Keratinocyte (primary cell): Measurements from ENCODE around the gene ITPR1. TPM values are rescaled to one million over a fixed set of nuclear protein-coding genes. Genes with fewer than 3 reads are reported as not detected.

ENCODE experiments used
- DNase-seq: peaks from one replicate; pipeline ENCODE4 v3.0.0-alpha.2; 2011; ENCODE audit warnings: low read depth, missing footprints, low spot score
- FAIRE-seq: peaks from 2 replicates; lab custom pipeline; 2011; peaks lifted over from hg19 to GRCh38; lab: Jason Lieb, UNC
- H2AFZ ChIP-seq: 2 replicates; pipeline ENCODE4 v1.6.0; 2012; ENCODE audit warnings: low read length, control low read depth, inconsistent platforms; ENCODE audit not compliant: control insufficient read depth
- H3K27ac ChIP-seq: 2 replicates; pipeline ENCODE4 v1.5.1; 2011; ENCODE audit warnings: low read length; ENCODE audit not compliant: control insufficient read depth, insufficient read depth
- H3K27me3 ChIP-seq: 3 replicates; pipeline ENCODE4 v1.6.0; 2011; ENCODE audit warnings: low read length; ENCODE audit not compliant: control insufficient read depth, insufficient read depth; ENCODE audit errors: extremely low read depth
- H3K36me3 ChIP-seq, 2 experiments: 2 replicates in 1 of 2; 3 replicates in 1 of 2; pipeline ENCODE4 v1.5.1; 2011; ENCODE audit warnings: low read length in 2 of 2, mild to moderate bottlenecking in 1 of 2; ENCODE audit not compliant: control insufficient read depth in 2 of 2, insufficient read depth in 2 of 2; ENCODE audit errors: extremely low read depth in 1 of 2
- H3K4me1 ChIP-seq: 3 replicates; pipeline ENCODE4 v1.5.1; 2011; ENCODE audit warnings: low read length; ENCODE audit not compliant: control insufficient read depth, insufficient read depth; ENCODE audit errors: extremely low read depth
- H3K4me2 ChIP-seq: 3 replicates; pipeline ENCODE4 v1.6.0; 2011; ENCODE audit warnings: low read depth, low read length; ENCODE audit not compliant: control insufficient read depth, insufficient read depth; ENCODE audit errors: extremely low read depth
- H3K4me3 ChIP-seq, 3 experiments: fragments of 200-600 bp in 1 of 3; sonication (generic) in 1 of 3; 2 replicates in 2 of 3; 3 replicates in 1 of 3; pipeline ENCODE4 v1.5.1; 2011 to 2016; ENCODE audit warnings: low read length in 3 of 3, mild to moderate bottlenecking in 3 of 3, control low read depth in 2 of 3, inconsistent platforms in 1 of 3, low read depth in 1 of 3, mixed read lengths in 1 of 3, mixed run types in 1 of 3, moderate library complexity in 1 of 3; ENCODE audit not compliant: control insufficient read depth in 2 of 3, insufficient read depth in 2 of 3; ENCODE audit errors: extremely low read depth in 1 of 3
- H3K79me2 ChIP-seq: 2 replicates; pipeline ENCODE4 v1.6.0; 2012; ENCODE audit warnings: low read length; ENCODE audit not compliant: control insufficient read depth, insufficient read depth
- H3K9ac ChIP-seq: 3 replicates; pipeline ENCODE4 v1.6.0; 2011; ENCODE audit warnings: low read length; ENCODE audit not compliant: control insufficient read depth, insufficient read depth; ENCODE audit errors: extremely low read depth
- H3K9me1 ChIP-seq: 3 replicates; pipeline ENCODE4 v1.6.0; 2011; ENCODE audit warnings: low read length; ENCODE audit not compliant: control insufficient read depth, insufficient read depth; ENCODE audit errors: extremely low read depth
- H3K9me3 ChIP-seq: 2 replicates; pipeline ENCODE4 v1.5.1; 2012; ENCODE audit warnings: low read depth, low read length; ENCODE audit not compliant: control insufficient read depth
- H4K20me1 ChIP-seq: 3 replicates; pipeline ENCODE4 v1.6.0; 2011; ENCODE audit warnings: low read length; ENCODE audit not compliant: control insufficient read depth, insufficient read depth; ENCODE audit errors: extremely low read depth
- EZH2 ChIP-seq: IDR thresholded peaks from one replicate; pipeline ENCODE4 v1.6.1; 2012; ENCODE audit warnings: inconsistent platforms, mild to moderate bottlenecking, low read length, moderate library complexity
- dilution Hi-C: fragments of 300-500 bp; cut with MboI; formaldehyde crosslinking; loops from one replicate; pipeline ENCODE4 v1.7.0; 2020; ENCODE audit warnings: low sequenced_read_pairs; ENCODE audit not compliant: extremely low pct_ligation_motif_present
- polyA plus RNA-seq, 5 experiments: library from polyadenylated mRNA; depleted of rRNA in 3 of 5; stranded (reverse) in 3 of 5; stranded (forward) in 1 of 5; unstranded in 1 of 5; fragments of >200 nt; gene quantifications; 1 replicate in 1 of 5; 2 replicates in 3 of 5; 3 replicates in 1 of 5; pipeline versions ENCODE4 v1.2.1 to v1.2.3, GENCODE V29; 2011 to 2012; ENCODE audit warnings: missing spikeins in 2 of 5, low read depth in 1 of 5, low replicate concordance in 1 of 5
- TF ChIP-seq, protein P1 (sequence below), 3 experiments: IDR thresholded peaks in 1 of 3; conservative IDR thresholded peaks in 1 of 3; optimal IDR thresholded peaks in 1 of 3; 2 replicates in 2 of 3; 3 replicates in 1 of 3; pipeline versions ENCODE3 to v1.5.1; 2011; ENCODE audit warnings: low read length in 3 of 3, mild to moderate bottlenecking in 3 of 3, moderate library complexity in 2 of 3, control low read depth in 1 of 3, inconsistent platforms in 1 of 3; ENCODE audit not compliant: insufficient read depth in 2 of 3; ENCODE audit errors: extremely low read depth in 1 of 3

ITPR1 gene
- polyA plus RNA-seq, 1 donor (not counting 4 experiments of a cell fraction or from before 2014, with no cell fraction given), result 3.5 TPM

DNA sequence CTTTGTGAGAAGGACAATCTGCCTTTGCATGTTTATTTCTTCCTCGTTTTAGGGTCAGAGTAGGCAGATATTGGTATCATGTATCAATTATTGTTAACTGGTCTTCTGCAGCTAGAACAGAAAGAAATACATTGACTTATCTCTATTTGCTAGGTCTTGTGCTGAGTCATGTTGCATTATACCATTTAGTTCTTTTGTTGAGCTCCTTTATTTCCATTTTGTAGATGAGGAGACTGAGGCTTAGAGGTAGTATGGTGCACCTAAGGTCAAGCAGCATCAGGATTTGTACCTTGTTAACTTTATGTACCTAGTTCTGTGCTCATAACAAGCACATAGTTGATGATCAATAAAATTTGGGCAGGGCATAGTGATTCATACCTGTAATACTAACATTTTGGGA lies 182.6 kb downstream of the ITPR1 start:
- Histone ChIP-seq H3K4me3 (no peak overlapping the region), H4K20me1 (no peaks in the 10 kb centered on the region), H3K79me2 (no peaks in the 10 kb centered on the region), H3K9me1 (no peaks in the 10 kb centered on the region), H2AFZ (no peak overlapping the region), H3K4me2 (no peak overlapping the region), H3K36me3 (no peaks in the 10 kb centered on the region), H3K9me3 (no peaks in the 10 kb centered on the region), H3K27ac (no peak overlapping the region), H3K4me1 (no peaks in the 10 kb centered on the region), H3K9ac (no peak overlapping the region), H3K27me3 (no peaks in the 10 kb centered on the region)
- DNase-seq, result no peak
- dilution Hi-C loops, result no loop called here
- FAIRE-seq, result no peak
- no peak for TF ChIP-seq EZH2
- TF ChIP-seq, protein P1, sequence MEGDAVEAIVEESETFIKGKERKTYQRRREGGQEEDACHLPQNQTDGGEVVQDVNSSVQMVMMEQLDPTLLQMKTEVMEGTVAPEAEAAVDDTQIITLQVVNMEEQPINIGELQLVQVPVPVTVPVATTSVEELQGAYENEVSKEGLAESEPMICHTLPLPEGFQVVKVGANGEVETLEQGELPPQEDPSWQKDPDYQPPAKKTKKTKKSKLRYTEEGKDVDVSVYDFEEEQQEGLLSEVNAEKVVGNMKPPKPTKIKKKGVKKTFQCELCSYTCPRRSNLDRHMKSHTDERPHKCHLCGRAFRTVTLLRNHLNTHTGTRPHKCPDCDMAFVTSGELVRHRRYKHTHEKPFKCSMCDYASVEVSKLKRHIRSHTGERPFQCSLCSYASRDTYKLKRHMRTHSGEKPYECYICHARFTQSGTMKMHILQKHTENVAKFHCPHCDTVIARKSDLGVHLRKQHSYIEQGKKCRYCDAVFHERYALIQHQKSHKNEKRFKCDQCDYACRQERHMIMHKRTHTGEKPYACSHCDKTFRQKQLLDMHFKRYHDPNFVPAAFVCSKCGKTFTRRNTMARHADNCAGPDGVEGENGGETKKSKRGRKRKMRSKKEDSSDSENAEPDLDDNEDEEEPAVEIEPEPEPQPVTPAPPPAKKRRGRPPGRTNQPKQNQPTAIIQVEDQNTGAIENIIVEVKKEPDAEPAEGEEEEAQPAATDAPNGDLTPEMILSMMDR (optimal IDR thresholded peaks at IDR 0.05 in 1 of 3, IDR thresholded peaks at IDR 0.05 in 1 of 3, conservative IDR thresholded peaks at IDR 0.05 in 1 of 3; ENCODE audit: extremely low read depth in 1 of 3, insufficient read depth in 2 of 3, low read length in 3 of 3), result no peak

DNA sequence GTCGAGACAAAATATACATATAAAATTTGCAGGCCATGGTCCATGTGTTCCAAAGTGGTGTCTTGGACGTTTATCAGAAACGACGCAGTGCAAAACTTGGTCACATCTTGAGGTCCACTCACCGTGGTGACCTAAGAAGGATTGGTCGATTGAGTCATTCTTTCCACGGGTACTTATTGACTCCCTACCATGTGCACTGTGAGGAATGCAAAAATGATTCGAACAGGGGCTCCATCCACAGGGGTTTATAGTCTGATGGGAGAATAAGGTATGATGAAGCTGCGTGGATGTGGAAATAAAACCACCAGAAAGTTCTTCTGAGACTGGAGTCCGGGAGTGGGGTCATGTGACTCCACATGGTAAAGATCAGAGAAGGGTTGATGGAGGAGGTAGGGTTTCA lies 185.2 kb downstream of the ITPR1 start:
- FAIRE-seq, result no peak

More for the DNA sequence above, 185.2 kb downstream of the ITPR1 start:
- H4K20me1 ChIP-seq, result no peaks in the 10 kb centered on the region
- H3K9me3 ChIP-seq, result no peaks in the 10 kb centered on the region
- no peak overlapping the region for H2AFZ ChIP-seq
- TF ChIP-seq, protein P1 (optimal IDR thresholded peaks at IDR 0.05 in 1 of 3, IDR thresholded peaks at IDR 0.05 in 1 of 3, conservative IDR thresholded peaks at IDR 0.05 in 1 of 3; ENCODE audit: extremely low read depth in 1 of 3, insufficient read depth in 2 of 3, low read length in 3 of 3), result no peak
- no peak for TF ChIP-seq EZH2
- no peaks in the 10 kb centered on the region for H3K27me3 ChIP-seq
- H3K36me3 ChIP-seq, result no peaks in the 10 kb centered on the region
- H3K4me1 ChIP-seq, result no peaks in the 10 kb centered on the region
- no peak overlapping the region for H3K4me3 ChIP-seq
- no peak overlapping the region for H3K27ac ChIP-seq
- H3K9ac ChIP-seq, result no peak overlapping the region
- H3K9me1 ChIP-seq, result no peaks in the 10 kb centered on the region
- DNase-seq, result no peak
- no peaks in the 10 kb centered on the region for H3K79me2 ChIP-seq
- dilution Hi-C loops, result no loop called here
- no peak overlapping the region for H3K4me2 ChIP-seq
